NCI-H1930 (cell line): ENCODE data around the gene PI4KA.
"Not testable (repeated sequence)": the region's sequence is repeated elsewhere in the genome, so short reads cannot be mapped to it uniquely, and the experiment has no call there.

Experiments
- DNase-seq, 2 experiments: peaks; one replicate each; lab custom pipeline; 2025; lab: John Stamatoyannopoulos, UW

The PI4KA gene

GRCh38 chr22:20724676-20725454 lies 133.7 kb downstream of the PI4KA start:
- no peak for DNase-seq

GRCh38 chr22:20721409-20722218 lies 137.0 kb downstream of the PI4KA start:
- DNase-seq: no peak

DNA sequence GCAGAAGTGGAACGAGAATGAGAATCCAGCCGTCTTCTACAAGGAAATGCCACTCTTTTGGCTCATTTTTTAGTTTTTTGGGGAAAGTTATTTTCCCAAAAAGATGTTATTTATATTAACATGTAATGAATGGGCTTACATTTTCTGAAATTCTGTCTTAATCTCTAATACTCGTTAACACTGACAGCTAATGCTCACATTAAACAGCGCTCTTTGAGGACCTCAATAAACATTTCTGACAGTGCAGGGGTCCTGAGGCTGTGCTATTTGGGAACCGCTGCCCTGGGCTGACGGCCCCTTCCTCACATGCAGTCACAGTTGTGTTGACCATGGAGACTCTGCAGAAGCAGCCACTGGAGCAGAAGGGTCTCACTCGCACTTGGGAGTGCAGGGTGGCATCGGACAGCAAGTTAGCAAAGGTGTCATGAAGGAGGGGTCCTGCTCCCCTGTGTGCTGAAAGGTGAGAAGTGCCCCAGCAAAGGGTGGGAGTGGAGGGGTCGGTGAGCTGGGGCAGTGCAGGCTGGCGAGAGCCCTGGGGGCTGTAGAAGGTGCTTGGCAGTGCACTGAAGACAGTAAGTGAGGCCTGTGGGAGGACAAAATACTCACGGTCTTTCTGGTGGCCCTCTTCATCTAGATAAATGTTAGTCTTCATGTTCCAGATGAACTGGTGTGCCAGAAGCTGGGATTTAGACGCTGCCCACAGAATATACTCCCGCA lies 137.8 kb downstream of the PI4KA start:
- no peak for DNase-seq

DNA sequence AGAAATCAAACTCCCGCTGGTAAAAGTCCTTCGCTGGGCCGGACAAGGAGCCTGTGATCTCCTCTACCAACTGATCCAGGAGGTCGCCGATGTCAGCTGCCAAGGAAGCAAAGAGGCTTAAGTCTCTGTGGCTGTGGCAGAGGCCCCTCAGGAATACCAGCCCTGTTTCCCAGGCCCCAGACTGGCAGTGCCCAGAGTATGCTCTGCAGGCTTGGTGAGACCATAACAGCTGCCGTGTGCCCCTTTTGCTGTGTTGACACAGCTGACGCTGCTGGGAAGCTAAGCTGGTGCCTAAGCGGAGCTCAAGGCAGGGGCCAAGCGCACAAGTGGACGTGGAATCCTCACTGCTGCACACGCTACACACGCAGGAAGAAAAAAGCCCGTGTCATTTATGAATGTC lies 139.9 kb downstream of the PI4KA start:
- not testable (repeated sequence) for DNase-seq

DNA sequence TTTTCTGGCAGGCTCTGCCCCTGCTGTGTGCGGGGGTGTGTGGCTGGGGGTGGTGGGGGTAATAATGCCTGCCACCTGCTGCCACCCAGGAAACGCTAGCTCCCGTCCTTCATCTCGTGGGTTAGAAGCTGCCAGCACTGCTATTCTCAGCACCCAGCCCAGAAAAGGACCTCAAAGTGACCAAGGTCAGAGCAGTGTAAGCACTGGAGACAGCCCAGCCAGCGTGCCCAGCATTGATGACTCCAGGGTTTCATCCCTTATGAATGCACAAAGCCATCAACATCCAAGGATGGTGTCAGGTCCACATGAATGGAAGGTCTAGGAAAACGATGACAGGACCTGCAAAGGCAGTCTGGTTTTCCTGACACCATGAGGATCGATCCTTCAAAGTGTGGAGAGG lies 140.6 kb downstream of the PI4KA start:
- not testable (repeated sequence) for DNase-seq

DNA sequence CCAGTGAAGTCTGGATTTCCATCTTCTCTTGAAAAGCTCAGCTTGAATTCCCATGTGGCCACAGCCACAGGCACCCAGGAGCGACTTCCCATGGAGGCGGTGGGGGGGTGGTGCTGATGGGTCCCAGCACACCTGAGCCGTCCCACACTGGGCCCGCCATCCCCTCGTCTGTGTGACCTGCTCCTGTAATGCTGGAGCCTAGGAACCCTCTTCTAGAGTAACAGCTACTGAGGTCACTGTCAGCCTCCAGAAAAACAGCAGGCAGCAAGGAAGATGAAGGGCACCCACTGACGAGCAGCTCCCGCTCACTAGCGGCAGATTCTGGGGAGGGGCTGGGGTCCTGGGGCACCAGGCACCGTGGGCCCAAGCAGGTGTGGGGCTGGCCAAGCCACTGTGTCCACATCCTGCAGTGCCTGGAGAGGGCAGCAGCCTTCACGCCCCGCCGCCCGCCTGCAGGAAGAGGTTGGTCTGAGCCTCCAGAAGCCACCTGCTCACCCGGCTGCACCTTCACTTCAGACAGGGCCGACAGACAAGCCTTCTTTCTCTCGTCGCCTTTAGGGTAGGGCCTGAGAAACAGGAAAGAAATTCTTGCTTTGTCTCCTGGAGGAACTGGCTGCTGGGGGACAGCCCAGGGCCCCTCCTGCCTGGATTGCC lies 141.3 kb downstream of the PI4KA start:
- not testable (repeated sequence) for DNase-seq

DNA sequence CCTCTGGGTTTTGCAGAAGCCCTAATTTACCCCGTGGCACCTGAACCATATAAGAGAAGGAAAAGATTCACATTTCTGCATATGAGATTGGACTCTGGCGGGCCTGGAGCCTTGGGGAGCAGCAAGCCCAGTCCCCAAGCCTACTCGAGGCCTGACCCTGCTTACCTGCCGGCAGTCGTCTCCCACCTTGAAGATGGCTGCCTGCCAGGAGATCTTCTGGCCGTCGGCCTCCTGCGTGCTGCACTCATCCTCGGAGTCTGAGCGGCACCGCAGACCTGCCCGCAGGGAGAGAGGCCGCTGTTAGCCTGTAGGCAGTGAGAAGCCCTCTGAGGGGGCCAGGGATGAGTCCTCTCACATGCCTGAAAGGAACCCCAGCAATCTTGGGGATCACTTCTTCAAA lies 145.5 kb downstream of the PI4KA start:
- not testable (repeated sequence) for DNase-seq

- not testable (repeated sequence) for DNase-seq
Observed at GRCh38 chr22:20709966-20710365, 148.6 kb downstream of the PI4KA start.

GRCh38 chr22:20707549-20708118 lies 151.0 kb downstream of the PI4KA start:
- DNase-seq: not testable (repeated sequence)

- peak; percentile 9 to 26 for DNase-seq
Observed at GRCh38 chr22:20703816-20704609, 154.6 kb downstream of the PI4KA start.

DNA sequence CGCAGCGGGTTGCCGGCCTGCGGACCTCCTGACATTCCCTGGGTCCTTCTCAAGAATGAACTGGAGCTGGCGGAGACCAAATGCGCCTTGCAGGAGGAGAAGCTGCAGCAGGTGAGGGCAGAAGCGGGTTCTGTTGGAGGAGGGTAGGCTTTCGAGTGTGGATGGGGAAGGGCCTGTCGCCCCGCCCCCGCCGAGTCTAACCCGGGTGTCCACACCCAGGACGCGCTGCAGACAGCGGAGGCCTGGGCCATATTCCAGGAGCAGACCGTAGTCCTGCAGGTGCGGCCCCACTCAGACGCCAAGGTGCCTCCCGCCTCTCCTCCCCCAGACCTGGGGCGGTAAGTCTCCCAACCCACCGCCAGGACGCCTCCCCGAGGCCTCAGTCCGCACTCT lies 155.2 kb downstream of the PI4KA start:
- not testable (repeated sequence) for DNase-seq

GRCh38 chr22:20702546-20703413 lies 155.8 kb downstream of the PI4KA start:
- DNase-seq: peak; percentile 84 to 89

- DNase-seq: not testable (repeated sequence)
Observed at GRCh38 chr22:20702175-20702545, 156.5 kb downstream of the PI4KA start.

GRCh38 chr22:20701680-20702136 lies 156.9 kb downstream of the PI4KA start:
- DNase-seq: not testable (repeated sequence)

- DNase-seq: not testable (repeated sequence)
Observed at GRCh38 chr22:20700347-20700746, 158.3 kb downstream of the PI4KA start.

DNA sequence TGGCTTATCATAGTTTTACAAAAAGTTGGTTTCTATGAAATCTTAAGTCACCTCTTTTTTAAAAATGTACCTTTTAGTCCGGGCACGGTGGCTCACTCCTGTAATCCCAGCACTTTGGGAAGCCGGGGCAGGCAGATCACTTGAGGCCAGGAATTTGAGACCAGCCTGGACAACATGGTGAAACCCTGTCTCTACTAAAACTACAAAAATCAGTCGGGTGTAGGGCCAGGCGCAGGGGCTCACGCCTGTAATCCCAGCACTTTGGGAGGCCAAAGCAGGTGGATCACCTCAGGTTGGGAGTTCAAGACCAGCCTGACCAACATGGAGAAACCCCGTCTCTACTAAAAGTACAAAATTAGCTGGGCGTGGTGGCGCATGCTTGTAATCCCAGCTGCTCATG lies 158.8 kb downstream of the PI4KA start:
- DNase-seq: not testable (repeated sequence)

DNA sequence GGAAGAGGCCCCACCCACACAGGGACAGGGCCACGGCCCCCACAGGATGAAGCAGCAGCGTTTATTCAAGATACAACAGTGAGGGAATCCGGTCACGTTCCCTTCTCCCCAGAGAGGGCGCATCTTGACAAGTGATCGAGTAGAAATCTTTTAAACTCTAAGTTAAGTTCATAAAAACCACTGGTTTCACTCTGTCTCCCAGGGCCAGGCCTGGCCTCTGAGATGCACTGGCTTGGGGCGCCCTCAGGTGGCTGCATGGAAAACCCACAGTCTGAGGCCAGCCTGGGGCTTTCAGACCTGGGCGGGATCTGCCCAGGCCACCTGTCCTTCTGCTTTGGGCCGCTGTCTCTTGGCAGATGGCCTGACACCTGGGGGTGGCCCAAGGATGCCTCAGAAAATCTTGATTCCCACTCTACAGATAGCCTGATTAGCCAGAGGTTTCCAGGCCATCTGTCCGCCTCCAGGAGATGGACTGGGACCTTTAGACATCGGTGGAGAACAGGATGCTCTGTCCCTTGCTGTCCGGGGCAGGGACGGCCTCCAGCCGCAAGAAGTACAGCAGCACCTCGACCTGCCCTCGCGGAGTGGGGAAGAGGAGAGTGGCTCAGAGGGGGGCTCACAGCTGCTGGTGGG lies 161.0 kb downstream of the PI4KA start:
- DNase-seq: peak in 1 of 2 experiments; percentile 59

- not testable (repeated sequence) for DNase-seq
Observed at GRCh38 chr22:20696056-20696455, 162.6 kb downstream of the PI4KA start.

DNA sequence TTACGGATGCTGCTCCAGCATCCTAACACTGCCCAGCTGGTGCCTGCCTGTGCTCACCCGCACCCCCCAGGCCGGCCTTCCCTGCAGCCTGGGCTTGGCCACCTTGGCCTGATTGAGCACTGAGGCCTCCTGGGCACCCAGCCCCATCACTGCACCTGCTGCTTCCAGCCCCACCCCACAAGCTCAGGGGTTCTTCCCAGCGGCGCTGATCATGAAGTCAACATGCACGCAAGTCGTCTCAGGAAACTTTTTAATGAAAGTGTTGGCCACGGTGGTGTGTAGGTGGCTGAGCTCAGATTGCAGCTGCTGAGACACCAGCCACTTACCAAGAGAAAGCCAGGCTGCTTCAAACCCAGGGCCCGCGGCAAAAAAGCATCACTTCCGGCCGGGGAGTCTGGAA lies 163.4 kb downstream of the PI4KA start:
- not testable (repeated sequence) for DNase-seq
